Ishikawa (cell line): ENCODE measurements around the gene A2M.

Source experiments
- CEBPB ChIP-seq: IDR thresholded peaks from 2 replicates; pipeline ENCODE4 v1.6.1; 2012
- CREB1 ChIP-seq: IDR thresholded peaks from 2 replicates; pipeline ENCODE4 v1.6.1; 2012; ENCODE audit warnings: low read depth
- EGR1 ChIP-seq: IDR thresholded peaks from 2 replicates; pipeline ENCODE4 v1.6.1; 2012
- EP300 ChIP-seq: IDR thresholded peaks from 2 replicates; pipeline ENCODE4 v1.6.1; 2012; ENCODE audit warnings: borderline replicate concordance
- FOXM1 ChIP-seq: IDR thresholded peaks from 2 replicates; pipeline ENCODE4 v1.6.1; 2012; ENCODE audit warnings: low read depth, borderline replicate concordance
- MAX ChIP-seq: IDR thresholded peaks from 2 replicates; pipeline ENCODE4 v1.6.1; 2012
- NFIC ChIP-seq: IDR thresholded peaks from 2 replicates; pipeline ENCODE4 v1.6.1; 2012
- RAD21 ChIP-seq: IDR thresholded peaks from 2 replicates; pipeline ENCODE4 v1.6.1; 2012; ENCODE audit warnings: low read depth
- REST ChIP-seq: IDR thresholded peaks from 2 replicates; pipeline ENCODE4 v1.6.1; 2012; ENCODE audit warnings: low read depth, mild to moderate bottlenecking
- TAF1 ChIP-seq: IDR thresholded peaks from 2 replicates; pipeline ENCODE4 v1.6.1; 2012; ENCODE audit warnings: low read depth, mild to moderate bottlenecking
- TCF12 ChIP-seq: IDR thresholded peaks from 2 replicates; pipeline ENCODE4 v1.6.1; 2012; ENCODE audit warnings: low read depth
- TEAD4 ChIP-seq: IDR thresholded peaks from 2 replicates; pipeline ENCODE4 v1.6.1; 2012
- USF1 ChIP-seq: IDR thresholded peaks from 2 replicates; pipeline ENCODE4 v1.6.1; 2012
- YY1 ChIP-seq: IDR thresholded peaks from 2 replicates; pipeline ENCODE4 v1.6.1; 2012; ENCODE audit warnings: low read depth
- ZBTB7A ChIP-seq: IDR thresholded peaks from 2 replicates; pipeline ENCODE4 v1.6.1; 2012; ENCODE audit warnings: low read depth

Gene A2M

GRCh38 chr12:9098463-9099026 is 17.2 kb downstream of the A2M start:
- TF ChIP-seq REST, result no peak
- TF ChIP-seq EGR1, result no peak
- TF ChIP-seq MAX, result no peak

- TF ChIP-seq FOXM1 (no peak), EP300 (no peak), EGR1 (no peak), TEAD4 (no peak), TAF1 (no peak), CREB1 (no peak), RAD21 (no peak), REST (no peak)
These were observed 17.6 kb downstream of the A2M start for GRCh38 chr12:9098115-9098452.

- no peak for TF ChIP-seq RAD21
- no peak for TF ChIP-seq EP300
- no peak for TF ChIP-seq NFIC
- no peak for TF ChIP-seq MAX
These were observed 19.0 kb downstream of the A2M start for GRCh38 chr12:9096563-9097176.

GRCh38 chr12:9095322-9095721 is 20.4 kb downstream of the A2M start:
- TF ChIP-seq USF1 (no peak), TAF1 (no peak), MAX (no peak), TCF12 (no peak), CREB1 (no peak), REST (no peak), EGR1 (no peak), CEBPB (no peak), TEAD4 (no peak), NFIC (no peak), ZBTB7A (no peak), FOXM1 (no peak), YY1 (no peak), EP300 (no peak), RAD21 (no peak)

GRCh38 chr12:9094512-9095206 is 21.1 kb downstream of the A2M start:
- no peak for TF ChIP-seq TCF12
- no peak for TF ChIP-seq REST
- TF ChIP-seq NFIC, result no peak
- TF ChIP-seq EGR1, result no peak
- no peak for TF ChIP-seq CEBPB
- no peak for TF ChIP-seq TAF1
- no peak for TF ChIP-seq CREB1
- no peak for TF ChIP-seq RAD21
- TF ChIP-seq TEAD4, result no peak
- no peak for TF ChIP-seq YY1
- no peak for TF ChIP-seq ZBTB7A
- no peak for TF ChIP-seq EP300
- TF ChIP-seq FOXM1, result no peak
- no peak for TF ChIP-seq USF1
- TF ChIP-seq MAX, result no peak
